Measurements from ENCODE around the gene DRD3.

DRD3 gene

GRCh38 chr3:114178770-114179368 is at the start of gene DRD3:
Gene DRD3 (minus strand): TSS chr3:114179052. CDS start chr3:114171992, 7,060 bp downstream.
- DNase-seq (ENCODE audit: low read depth in 2 of 2), result no peak

DNA sequence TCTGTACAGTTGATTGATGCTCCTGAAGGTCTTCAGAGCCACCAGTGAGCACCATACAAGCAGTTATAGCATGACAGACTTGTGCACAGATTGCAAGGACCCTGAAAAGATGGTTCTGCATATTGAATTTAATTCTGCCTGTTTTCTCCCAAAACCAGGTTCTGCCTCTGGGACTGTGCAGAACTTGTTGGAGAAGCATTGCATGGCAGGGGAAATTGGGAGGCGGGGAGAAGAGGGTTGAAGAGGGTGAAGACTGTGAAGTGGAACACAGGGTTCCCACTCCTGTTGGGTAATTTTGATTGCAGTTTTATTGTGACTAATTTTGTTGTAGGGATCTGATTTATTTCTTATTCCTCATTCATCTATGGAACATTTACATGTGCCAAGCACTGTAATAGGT is 48.2 kb upstream of the DRD3 start:
- DNase-seq (ENCODE audit: low read depth in 2 of 2), result no peak

- no peak for DNase-seq (ENCODE audit: low read depth in 2 of 2)
Observed at GRCh38 chr3:114226313-114226712, 47.5 kb upstream of the DRD3 start.

DNA sequence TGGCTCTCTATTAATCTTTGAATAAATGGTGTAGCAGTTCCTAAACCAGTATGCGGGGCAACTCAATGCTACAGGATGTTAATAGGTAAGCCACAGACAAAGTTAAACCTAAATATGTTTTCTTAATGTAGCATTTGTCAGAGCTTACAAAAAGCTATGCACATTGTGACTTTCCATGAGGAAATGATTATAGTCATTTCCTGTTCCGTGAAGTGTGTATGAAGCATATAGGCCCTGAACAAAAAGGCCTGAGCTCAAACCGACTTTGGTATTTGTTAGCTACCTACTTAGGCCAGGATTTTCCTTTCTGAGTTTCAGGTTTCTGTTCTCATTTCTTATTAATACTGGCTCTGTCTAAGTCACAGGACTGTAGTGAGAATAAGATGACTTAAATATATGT is 44.3 kb upstream of the DRD3 start:
- DNase-seq (ENCODE audit: low read depth in 2 of 2), result no peak

- no peak for DNase-seq (ENCODE audit: low read depth in 2 of 2)
Observed at GRCh38 chr3:114221881-114222264, 43.0 kb upstream of the DRD3 start.

- DNase-seq (ENCODE audit: low read depth in 2 of 2), result peak; percentile 36 to 62
Observed at GRCh38 chr3:114221165-114221880, 42.5 kb upstream of the DRD3 start.

GRCh38 chr3:114219741-114220140 is 40.9 kb upstream of the DRD3 start:
- no peak for DNase-seq (ENCODE audit: low read depth in 2 of 2)

- DNase-seq (ENCODE audit: low read depth in 2 of 2), result no peak
Observed at GRCh38 chr3:114218578-114219185, 39.8 kb upstream of the DRD3 start.

DNA sequence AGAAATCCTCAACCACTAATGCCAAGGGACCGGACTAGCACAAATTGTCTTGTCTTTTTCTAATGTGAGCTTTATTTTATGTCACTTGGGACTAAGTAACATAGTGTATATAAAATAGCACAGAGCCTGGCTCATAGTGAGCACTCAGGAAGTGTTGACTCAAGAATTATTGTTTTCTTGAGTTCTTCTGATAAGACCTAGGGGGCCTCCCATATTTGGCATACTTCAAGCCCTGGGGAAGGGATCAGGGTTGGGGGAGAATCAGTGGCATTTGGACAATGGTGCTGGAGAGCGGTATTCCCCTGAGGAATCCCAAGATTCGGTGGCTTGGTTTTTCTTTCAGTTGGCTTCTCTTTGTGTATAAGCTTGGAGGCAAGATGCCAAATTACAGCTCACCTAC is 39.2 kb upstream of the DRD3 start:
- no peak for DNase-seq (ENCODE audit: low read depth in 2 of 2)

DNA sequence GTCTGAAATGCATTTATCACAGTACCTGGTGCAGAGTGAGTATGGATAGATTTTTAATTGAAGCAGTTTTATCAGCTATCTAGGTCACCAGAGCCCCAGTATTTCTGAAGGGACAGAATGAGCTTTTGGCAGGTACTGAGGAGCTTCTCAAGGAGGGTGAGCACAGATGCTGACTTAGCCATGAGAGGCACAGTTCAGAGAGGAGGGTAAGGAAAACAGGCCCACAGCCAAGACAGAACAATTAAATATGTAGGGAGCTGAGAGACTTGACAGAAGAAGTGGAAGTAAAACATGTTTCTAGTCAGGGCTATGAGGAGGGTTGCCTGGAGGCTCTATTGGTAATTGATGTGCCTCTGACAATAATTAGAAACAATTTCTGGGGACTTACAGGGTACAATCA is 38.4 kb upstream of the DRD3 start:
- no peak for DNase-seq (ENCODE audit: low read depth in 2 of 2)

GRCh38 chr3:114216186-114216970 is 37.5 kb upstream of the DRD3 start:
- no peak for DNase-seq (ENCODE audit: low read depth in 2 of 2)

- peak in 1 of 2 donors; percentile 42 for DNase-seq (ENCODE audit: low read depth in 2 of 2)
Observed at GRCh38 chr3:114214542-114215341, 35.9 kb upstream of the DRD3 start.

- DNase-seq (ENCODE audit: low read depth in 2 of 2), result peak; percentile 71 to 77
Observed at GRCh38 chr3:114213627-114214541, 35.0 kb upstream of the DRD3 start.

GRCh38 chr3:114213292-114213626 is 34.4 kb upstream of the DRD3 start:
- no peak for DNase-seq (ENCODE audit: low read depth in 2 of 2)

GRCh38 chr3:114212646-114213045 is 33.8 kb upstream of the DRD3 start:
- no peak for DNase-seq (ENCODE audit: low read depth in 2 of 2)

DNA sequence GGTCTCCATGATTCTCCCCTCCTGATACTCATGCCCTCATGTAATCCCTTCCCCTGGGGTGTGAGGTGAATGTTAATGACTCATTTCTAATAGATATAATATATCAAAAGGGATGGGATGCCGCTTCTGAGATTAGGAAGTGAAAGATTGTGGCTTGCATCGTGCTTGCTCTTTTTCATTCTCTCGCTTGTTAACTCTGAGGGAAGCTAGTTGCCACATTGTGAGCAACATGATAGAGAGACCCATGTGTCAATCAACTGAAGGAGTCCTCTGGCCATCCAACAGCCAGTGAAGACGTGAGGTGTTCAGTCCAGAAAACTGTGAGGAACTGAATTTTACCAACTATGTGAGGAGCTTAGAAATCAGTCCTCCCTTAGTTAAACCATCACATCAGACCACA is 28.9 kb upstream of the DRD3 start:
- no peak for DNase-seq (ENCODE audit: low read depth in 2 of 2)

DNA sequence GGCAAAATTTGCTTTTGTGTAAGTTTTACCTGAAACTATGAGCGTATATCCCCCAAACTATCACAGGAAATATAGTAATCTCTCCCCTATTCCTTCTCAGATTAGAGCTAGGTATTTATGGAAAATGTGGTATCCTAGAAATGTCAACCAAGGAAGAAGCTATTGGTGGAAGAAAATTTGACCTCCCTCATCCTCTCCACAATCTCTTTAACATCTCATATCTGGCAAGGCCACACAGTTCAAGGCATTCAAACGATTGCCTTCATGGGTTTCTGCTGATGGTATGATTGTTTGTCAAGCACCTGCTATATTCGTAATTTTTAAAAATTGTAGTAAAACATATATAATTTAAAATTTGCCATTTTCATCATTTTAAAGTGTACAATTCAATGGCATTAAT is 27.5 kb upstream of the DRD3 start:
- DNase-seq (ENCODE audit: low read depth in 2 of 2), result no peak

GRCh38 chr3:114205541-114205940 is 26.7 kb upstream of the DRD3 start:
- no peak for DNase-seq (ENCODE audit: low read depth in 2 of 2)

- DNase-seq (ENCODE audit: low read depth in 2 of 2), result no peak
Observed at GRCh38 chr3:114194750-114195149, 15.9 kb upstream of the DRD3 start.

- DNase-seq (ENCODE audit: low read depth in 2 of 2), result no peak
Observed at GRCh38 chr3:114192136-114192535, 13.3 kb upstream of the DRD3 start.

GRCh38 chr3:114186501-114186900 is 7.6 kb upstream of the DRD3 start:
- DNase-seq (ENCODE audit: low read depth in 2 of 2), result no peak

All from stimulated activated CD8-positive, alpha-beta memory T cell treated with anti-CD3 and anti-CD28 coated beads, Interleukin-7, amount 100 ng/mL, for 4 hours (primary cell).